ENCODE measurements around the gene HERC4.
"Not testable (repeated sequence)": the region's sequence is repeated elsewhere in the genome, so short reads cannot be mapped to it uniquely, and the experiment has no call there.

The HERC4 gene

GRCh38 chr10:68081916-68082315 lies 6.8 kb upstream of the HERC4 start:
- Histone ChIP-seq H3K27ac (no peak overlapping the region), H3K4me2 (no peak overlapping the region), H3K36me3 (no peaks in the 10 kb centered on the region), H3K27me3 (no peaks in the 10 kb centered on the region), H3K4me1 (0 out of 2 replicates have a peak, but pooled peaks cover 7% of the 10 kb centered on the region), H4K20me1 (no peaks in the 10 kb centered on the region), H3K9me3 (no peaks in the 10 kb centered on the region), H3K4me3 (no peak overlapping the region), H3K9ac (no peak overlapping the region)
- TF ChIP-seq Cebpa-rat (IDR thresholded peaks at IDR 0.05), result no peak

GRCh38 chr10:68080853-68081431 lies 5.9 kb upstream of the HERC4 start:
- no peak overlapping the region for H3K4me2 ChIP-seq
- peaks cover 7% of the 10 kb centered on the region; the same call in 1 of the 2 replicates for H3K4me1 ChIP-seq
- H3K27ac ChIP-seq, result no peak overlapping the region
- H3K9ac ChIP-seq, result no peak overlapping the region
- H4K20me1 ChIP-seq, result no peaks in the 10 kb centered on the region
- H3K36me3 ChIP-seq, result no peaks in the 10 kb centered on the region
- no peaks in the 10 kb centered on the region for H3K9me3 ChIP-seq
- H3K27me3 ChIP-seq, result no peaks in the 10 kb centered on the region
- no peak for TF ChIP-seq Cebpa-rat (IDR thresholded peaks at IDR 0.05)
- no peak overlapping the region for H3K4me3 ChIP-seq

GRCh38 chr10:68079434-68079833 lies 4.4 kb upstream of the HERC4 start:
- H3K9me3 ChIP-seq, result no peaks in the 10 kb centered on the region
- H3K27me3 ChIP-seq, result no peaks in the 10 kb centered on the region
- H3K36me3 ChIP-seq, result no peaks in the 10 kb centered on the region
- H3K4me2 ChIP-seq, result no peak overlapping the region
- TF ChIP-seq Cebpa-rat (IDR thresholded peaks at IDR 0.05), result no peak
- H3K4me3 ChIP-seq, result no peak overlapping the region
- no peak overlapping the region for H3K27ac ChIP-seq
- H3K9ac ChIP-seq, result no peak overlapping the region
- H3K4me1 ChIP-seq, result peaks cover 14% of the 10 kb centered on the region
- peaks cover under 1% of the 10 kb centered on the region; the same call in 1 of the 2 replicates for H4K20me1 ChIP-seq

- H4K20me1 ChIP-seq, result peaks cover 24% of the 10 kb centered on the region
- H3K9ac ChIP-seq, result no peak overlapping the region
- peaks cover 33% of the 10 kb centered on the region for H3K4me1 ChIP-seq
- H3K9me3 ChIP-seq, result no peaks in the 10 kb centered on the region
- no peaks in the 10 kb centered on the region for H3K36me3 ChIP-seq
- H3K4me3 ChIP-seq, result no peak overlapping the region
- no peak overlapping the region for H3K27ac ChIP-seq
- no peak overlapping the region for H3K4me2 ChIP-seq
- H3K27me3 ChIP-seq, result no peaks in the 10 kb centered on the region
- no peak for TF ChIP-seq Cebpa-rat (IDR thresholded peaks at IDR 0.05)
These were observed 1.9 kb upstream of the HERC4 start for GRCh38 chr10:68077026-68077425.

- H3K27me3 ChIP-seq, H3K36me3 ChIP-seq, H3K9me3 ChIP-seq, H3K9ac ChIP-seq, H3K27ac ChIP-seq, H3K4me3 ChIP-seq: not testable (repeated sequence)
- Histone ChIP-seq H4K20me1 (peaks cover 34% of the 10 kb centered on the region), H3K4me2 (peak overlapping the region; percentile 80), H3K4me1 (peaks cover 42% of the 10 kb centered on the region)
These were observed 998 bp upstream of the HERC4 start for GRCh38 chr10:68076081-68076480.

GRCh38 chr10:68075550-68076004 lies 494 bp upstream of the HERC4 start:
- Histone ChIP-seq H3K4me2 (peak overlapping the region; percentile 80), H3K36me3 (peaks cover 9% of the 10 kb centered on the region), H3K27ac (peak overlapping the region; percentile 76), H3K4me1 (peaks cover 42% of the 10 kb centered on the region), H3K4me3 (peak overlapping the region; percentile 79), H3K27me3 (no peaks in the 10 kb centered on the region), H4K20me1 (peaks cover 39% of the 10 kb centered on the region), H3K9ac (peak overlapping the region; percentile 88; the same call in 1 of the 2 replicates), H3K9me3 (no peaks in the 10 kb centered on the region)
- no peak for TF ChIP-seq Cebpa-rat (IDR thresholded peaks at IDR 0.05)

- Histone ChIP-seq H3K27ac (peak overlapping the region; percentile 96), H3K27me3 (no peaks in the 10 kb centered on the region), H3K4me2 (peak overlapping the region; percentile 84), H3K4me3 (peak overlapping the region; percentile 79), H3K36me3 (peaks cover 23% of the 10 kb centered on the region), H3K9ac (peak overlapping the region; percentile 88), H3K9me3 (no peaks in the 10 kb centered on the region), H4K20me1 (peaks cover 40% of the 10 kb centered on the region), H3K4me1 (peaks cover 42% of the 10 kb centered on the region)
- TF ChIP-seq Cebpa-rat (IDR thresholded peaks at IDR 0.05), result no peak
These were observed 880 bp downstream of the HERC4 start for GRCh38 chr10:68074031-68074774.

GRCh38 chr10:68073631-68074030 lies 1.5 kb downstream of the HERC4 start:
- Histone ChIP-seq H4K20me1 (peaks cover 42% of the 10 kb centered on the region), H3K27me3 (no peaks in the 10 kb centered on the region), H3K9ac (peak overlapping the region; percentile 88), H3K4me1 (peaks cover 37% of the 10 kb centered on the region), H3K4me3 (peak overlapping the region; percentile 79), H3K4me2 (peak overlapping the region; percentile 84), H3K27ac (peak overlapping the region; percentile 96; the same call in 1 of the 2 replicates), H3K9me3 (no peaks in the 10 kb centered on the region), H3K36me3 (peaks cover 25% of the 10 kb centered on the region)
- no peak for TF ChIP-seq Cebpa-rat (IDR thresholded peaks at IDR 0.05)

GRCh38 chr10:68067508-68067907 lies 7.6 kb downstream of the HERC4 start:
- H3K27ac ChIP-seq, result no peak overlapping the region
- no peak overlapping the region for H3K4me3 ChIP-seq
- TF ChIP-seq Cebpa-rat (IDR thresholded peaks at IDR 0.05), result no peak
- peaks cover 14% of the 10 kb centered on the region for H3K4me1 ChIP-seq
- H3K4me2 ChIP-seq, result no peak overlapping the region
- no peak overlapping the region for H3K9ac ChIP-seq
- peaks cover 55% of the 10 kb centered on the region for H3K36me3 ChIP-seq
- no peaks in the 10 kb centered on the region for H3K9me3 ChIP-seq
- peaks cover 31% of the 10 kb centered on the region for H4K20me1 ChIP-seq
- no peaks in the 10 kb centered on the region for H3K27me3 ChIP-seq

- TF ChIP-seq Cebpa-rat (IDR thresholded peaks at IDR 0.05), result no peak
- Histone ChIP-seq H3K27me3 (no peaks in the 10 kb centered on the region), H3K36me3 (peaks cover 55% of the 10 kb centered on the region), H3K9me3 (no peaks in the 10 kb centered on the region), H3K4me3 (no peak overlapping the region), H4K20me1 (peaks cover 26% of the 10 kb centered on the region; the same call in 1 of the 2 replicates), H3K9ac (no peak overlapping the region), H3K27ac (no peak overlapping the region), H3K4me1 (peaks cover 10% of the 10 kb centered on the region), H3K4me2 (no peak overlapping the region)
These were observed 8.1 kb downstream of the HERC4 start for GRCh38 chr10:68067029-68067428.
